ENCODE data around the gene ZACN.
"Not testable (repeated sequence)": the region's sequence is repeated elsewhere in the genome, so short reads cannot be mapped to it uniquely, and the experiment has no call there.

ZACN gene

GRCh38 chr17:76038050-76038449 lies 40.9 kb upstream of the ZACN start:
- no peak overlapping the region for H3K4me3 ChIP-seq (replicated peaks in 1 of 2; ENCODE audit: low read depth in 2 of 2, low read length in 2 of 2)
- no peak for TF ChIP-seq CTCF (IDR thresholded peaks at IDR 0.05; ENCODE audit: low read depth, low read length)
- DNase-seq (ENCODE audit: low read depth in 2 of 2), result no peak

- no peak overlapping the region for H3K4me3 ChIP-seq (replicated peaks in 1 of 2; ENCODE audit: low read depth in 2 of 2, low read length in 2 of 2)
- no peak for DNase-seq (ENCODE audit: low read depth in 2 of 2)
- TF ChIP-seq CTCF (IDR thresholded peaks at IDR 0.05; ENCODE audit: low read depth, low read length), result no peak
Measured at GRCh38 chr17:76039121-76039520, 39.9 kb upstream of the ZACN start.

- no peak for DNase-seq (ENCODE audit: low read depth in 2 of 2)
- H3K4me3 ChIP-seq (replicated peaks in 1 of 2; ENCODE audit: low read depth in 2 of 2, low read length in 2 of 2), result no peak overlapping the region
- no peak for TF ChIP-seq CTCF (IDR thresholded peaks at IDR 0.05; ENCODE audit: low read depth, low read length)
Measured at GRCh38 chr17:76040376-76040775, 38.6 kb upstream of the ZACN start.

- not testable (repeated sequence) for H3K4me3 ChIP-seq (replicated peaks in 1 of 2; ENCODE audit: low read depth in 2 of 2, low read length in 2 of 2); DNase-seq (ENCODE audit: low read depth in 2 of 2)
Measured at GRCh38 chr17:76042868-76043267, 36.1 kb upstream of the ZACN start.

- not testable (repeated sequence) for H3K4me3 ChIP-seq (replicated peaks in 1 of 2; ENCODE audit: low read depth in 2 of 2, low read length in 2 of 2); DNase-seq (ENCODE audit: low read depth in 2 of 2)
Measured at GRCh38 chr17:76044475-76045007, 34.4 kb upstream of the ZACN start.

GRCh38 chr17:76046064-76046463 lies 32.9 kb upstream of the ZACN start:
- no peak for DNase-seq (ENCODE audit: low read depth in 2 of 2)
- TF ChIP-seq CTCF (IDR thresholded peaks at IDR 0.05; ENCODE audit: low read depth, low read length), result no peak
- H3K4me3 ChIP-seq (replicated peaks in 1 of 2; ENCODE audit: low read depth in 2 of 2, low read length in 2 of 2), result no peak overlapping the region

GRCh38 chr17:76048025-76048605 lies 30.9 kb upstream of the ZACN start:
- no peak overlapping the region for H3K4me3 ChIP-seq (replicated peaks in 1 of 2; ENCODE audit: low read depth in 2 of 2, low read length in 2 of 2)
- no peak for DNase-seq (ENCODE audit: low read depth in 2 of 2)
- no peak for TF ChIP-seq CTCF (IDR thresholded peaks at IDR 0.05; ENCODE audit: low read depth, low read length)

- peak in 1 of 2 donors; percentile 32 for DNase-seq (ENCODE audit: low read depth in 2 of 2)
- no peak for TF ChIP-seq CTCF (IDR thresholded peaks at IDR 0.05; ENCODE audit: low read depth, low read length)
- no peak overlapping the region for H3K4me3 ChIP-seq (replicated peaks in 1 of 2; ENCODE audit: low read depth in 2 of 2, low read length in 2 of 2)
Measured at GRCh38 chr17:76048711-76049110, 30.3 kb upstream of the ZACN start.

Measured in cardiac fibroblast (primary cell).